DMS 273 (cell line): ENCODE measurements around the gene PTPRR.

Experiments
- DNase-seq: peaks from one replicate; lab custom pipeline; 2025; ENCODE audit not compliant: unreplicated experiment; lab: John Stamatoyannopoulos, UW

PTPRR gene, protein sequence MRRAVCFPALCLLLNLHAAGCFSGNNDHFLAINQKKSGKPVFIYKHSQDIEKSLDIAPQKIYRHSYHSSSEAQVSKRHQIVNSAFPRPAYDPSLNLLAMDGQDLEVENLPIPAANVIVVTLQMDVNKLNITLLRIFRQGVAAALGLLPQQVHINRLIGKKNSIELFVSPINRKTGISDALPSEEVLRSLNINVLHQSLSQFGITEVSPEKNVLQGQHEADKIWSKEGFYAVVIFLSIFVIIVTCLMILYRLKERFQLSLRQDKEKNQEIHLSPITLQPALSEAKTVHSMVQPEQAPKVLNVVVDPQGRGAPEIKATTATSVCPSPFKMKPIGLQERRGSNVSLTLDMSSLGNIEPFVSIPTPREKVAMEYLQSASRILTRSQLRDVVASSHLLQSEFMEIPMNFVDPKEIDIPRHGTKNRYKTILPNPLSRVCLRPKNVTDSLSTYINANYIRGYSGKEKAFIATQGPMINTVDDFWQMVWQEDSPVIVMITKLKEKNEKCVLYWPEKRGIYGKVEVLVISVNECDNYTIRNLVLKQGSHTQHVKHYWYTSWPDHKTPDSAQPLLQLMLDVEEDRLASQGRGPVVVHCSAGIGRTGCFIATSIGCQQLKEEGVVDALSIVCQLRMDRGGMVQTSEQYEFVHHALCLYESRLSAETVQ

DNA sequence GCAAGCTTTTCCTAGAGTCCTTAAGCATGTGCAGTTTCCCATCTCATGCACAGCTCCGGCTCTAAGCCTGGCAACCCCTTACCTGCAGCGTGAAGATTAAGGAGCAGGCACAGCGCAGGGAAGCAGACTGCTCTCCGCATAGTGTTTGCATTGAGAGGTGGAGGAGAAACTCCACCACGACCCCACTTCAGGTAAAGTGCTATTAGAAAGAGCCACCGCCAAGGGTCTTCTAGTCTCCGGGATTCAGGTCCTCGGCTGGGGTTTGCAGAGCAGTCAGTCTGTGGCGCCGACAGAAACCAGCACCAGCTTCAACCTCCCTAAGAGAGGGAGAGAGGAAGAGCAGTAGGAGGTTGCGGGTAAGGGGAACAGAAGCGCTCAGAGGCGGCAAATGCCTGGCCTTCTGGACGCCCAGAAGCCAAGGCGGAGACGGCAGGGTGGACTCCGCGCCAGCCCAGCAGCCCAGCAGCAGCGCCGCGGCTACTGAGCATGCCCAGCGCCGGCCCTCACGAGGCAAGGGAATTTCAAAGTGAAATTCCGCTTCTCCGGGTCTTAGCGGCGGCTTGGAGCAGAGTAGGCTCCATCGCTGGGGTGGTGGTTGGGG is at the start of gene PTPRR:
Gene PTPRR (minus strand): TSS at position 488 of the 601 bp plus-strand sequence. CDS start 348 bp downstream, at position 140.
- peak; percentile 63 for DNase-seq

DNA sequence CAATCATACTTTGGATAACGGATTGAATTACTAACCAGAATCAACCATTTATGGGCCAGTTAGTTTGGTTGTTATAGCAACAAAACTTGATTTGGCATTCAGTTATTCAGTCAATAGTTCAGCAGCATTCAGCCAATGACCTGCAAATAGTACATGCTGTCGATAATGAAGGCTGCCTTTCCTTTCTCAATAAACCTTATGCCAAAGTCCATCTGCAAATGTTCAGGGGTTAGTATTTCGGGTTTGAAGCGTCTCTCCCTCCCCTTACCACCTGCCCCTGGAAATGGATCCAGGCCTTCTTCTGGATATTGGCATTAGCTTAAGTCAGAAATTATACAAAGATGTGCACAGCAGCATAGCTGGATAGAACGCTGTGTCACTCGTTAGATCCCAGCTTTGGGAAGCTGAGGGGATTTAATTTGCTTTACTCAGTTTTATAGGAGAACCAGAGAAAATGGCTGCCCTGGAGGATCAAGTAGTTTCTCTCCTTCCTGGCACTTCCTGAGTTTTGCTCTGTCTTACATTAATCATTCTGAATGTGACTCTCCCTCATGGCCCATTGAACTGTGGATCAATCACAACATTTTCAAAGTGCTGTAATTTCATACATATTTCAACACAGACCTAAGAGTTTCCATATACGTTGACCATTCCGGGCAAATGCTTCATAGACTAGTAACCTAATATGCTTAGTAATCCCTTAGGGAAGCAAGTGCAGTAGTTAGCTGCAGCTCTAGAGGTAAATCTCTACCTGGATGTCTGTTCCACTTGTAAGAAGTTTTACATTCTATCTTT is 46.7 kb upstream of the PTPRR start:
- no peak for DNase-seq

DNA sequence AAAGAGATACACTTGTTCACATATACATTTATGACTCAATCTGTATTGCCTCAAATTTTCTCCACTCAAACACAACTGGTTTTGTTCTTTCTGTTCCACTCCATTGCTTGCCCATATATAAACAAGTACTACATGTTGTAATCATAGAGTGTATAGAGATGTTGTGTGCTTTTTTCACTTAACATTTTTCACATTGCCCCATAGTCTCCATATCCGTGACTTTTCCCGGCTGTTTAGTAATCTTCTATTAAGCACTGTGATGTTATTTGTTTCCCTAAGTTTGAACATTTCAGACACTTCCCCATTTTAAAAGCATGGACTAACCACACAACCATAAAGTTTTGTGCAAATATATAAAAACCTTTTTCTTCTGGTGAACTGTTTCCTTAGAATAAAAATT is 45.5 kb upstream of the PTPRR start:
- DNase-seq, result no peak

DNA sequence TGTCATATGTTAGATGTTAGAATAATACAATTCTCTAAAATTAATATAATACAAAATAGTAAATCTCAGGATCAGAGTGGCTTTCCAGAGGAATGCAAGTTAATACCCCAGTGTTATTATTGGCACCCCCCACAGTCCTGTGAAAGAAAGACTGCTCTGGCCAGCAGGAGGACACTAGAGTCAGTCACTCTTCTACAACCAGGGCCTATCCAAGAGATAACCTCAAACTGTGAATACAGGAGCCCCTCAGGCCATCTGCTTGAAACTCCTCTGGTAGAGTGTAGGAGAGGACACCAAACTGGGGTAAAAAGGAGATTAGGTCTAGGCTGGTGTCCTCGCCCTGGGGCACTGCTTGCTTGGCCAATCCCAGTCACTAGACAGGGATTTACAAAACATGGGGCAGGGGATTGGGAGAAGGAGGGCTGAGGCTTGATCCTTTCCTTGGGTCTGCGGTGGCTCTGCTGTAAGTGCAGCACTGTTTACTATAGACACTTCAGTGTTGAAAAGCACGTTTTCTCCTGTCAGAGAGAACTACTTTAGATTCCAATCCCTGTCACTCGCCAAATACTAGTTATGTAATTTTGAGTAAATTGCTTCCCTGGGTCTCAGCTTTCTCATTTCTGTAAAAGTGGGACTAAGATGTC is 44.5 kb upstream of the PTPRR start:
- no peak for DNase-seq

DNA sequence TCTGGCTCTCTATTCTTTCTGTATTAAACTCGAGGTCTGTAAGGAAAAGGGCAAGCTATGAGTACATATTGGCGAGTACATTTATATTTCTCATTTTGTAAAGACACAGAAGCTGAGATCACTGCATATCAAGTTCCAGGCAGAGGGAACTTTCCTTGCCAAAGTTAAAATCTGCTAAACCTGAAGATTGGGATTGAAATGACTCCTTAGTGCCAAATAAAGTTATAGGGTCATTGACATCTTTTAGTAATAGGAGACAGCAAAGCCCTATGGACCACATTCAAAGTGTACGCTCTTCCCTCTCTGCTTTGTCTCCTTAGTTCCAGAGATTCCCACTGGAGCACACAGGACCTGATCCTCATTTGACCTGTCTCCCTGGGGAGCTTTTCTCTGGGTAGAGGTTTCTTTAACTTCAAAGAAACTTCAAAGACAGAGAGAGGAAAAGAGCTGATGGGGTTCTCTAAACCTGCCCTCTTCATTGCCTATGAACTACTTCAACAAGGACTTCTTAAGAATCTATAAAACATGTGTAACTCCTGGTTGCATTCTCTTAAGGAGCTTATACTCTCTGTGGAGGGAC is 42.6 kb upstream of the PTPRR start:
- no peak for DNase-seq

DNA sequence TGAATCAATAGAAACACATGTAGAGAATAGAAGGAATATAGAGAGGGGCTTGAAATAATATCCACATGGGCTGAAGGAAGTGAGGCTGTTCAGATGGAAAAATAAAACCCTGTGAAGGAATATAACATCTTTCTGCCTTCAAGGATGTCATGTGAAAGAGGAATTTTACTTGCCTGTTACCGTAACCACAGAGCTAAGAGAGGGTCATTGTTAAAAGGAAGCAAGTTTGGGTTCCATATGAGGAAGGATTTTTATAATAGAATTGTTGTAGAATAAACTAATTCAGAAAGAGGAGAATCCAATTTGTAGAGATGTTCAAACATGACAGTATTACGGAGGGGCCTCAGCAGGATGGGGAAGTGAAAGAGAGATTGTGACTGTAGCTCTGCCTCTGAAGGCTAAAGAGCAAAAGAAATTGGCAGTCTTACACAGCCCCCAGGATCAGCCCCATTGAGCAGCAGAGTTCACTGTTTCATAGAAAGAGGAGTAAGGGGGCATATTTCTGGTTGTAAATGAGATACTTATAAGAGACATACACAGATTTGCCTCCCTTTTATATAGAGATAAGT is 41.8 kb upstream of the PTPRR start:
- no peak for DNase-seq

DNA sequence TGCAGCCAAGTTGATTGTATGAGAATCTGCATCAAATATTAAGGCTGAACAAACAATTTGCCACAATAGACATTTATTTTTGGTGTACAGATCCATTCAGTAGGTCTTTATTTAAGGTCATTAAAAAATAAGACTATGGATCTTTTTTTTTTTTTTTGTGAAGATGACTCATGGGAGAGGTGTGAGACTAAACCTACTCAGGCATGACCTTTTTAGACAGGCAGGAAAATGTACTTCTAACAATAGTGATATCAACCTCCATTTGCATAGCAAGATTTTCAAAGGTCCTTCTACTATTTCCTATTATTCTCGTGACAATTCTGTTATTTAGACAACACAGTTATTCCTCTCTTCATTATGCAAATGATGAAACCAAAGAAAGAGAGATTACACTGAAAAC is 39.9 kb upstream of the PTPRR start:
- DNase-seq, result no peak

DNA sequence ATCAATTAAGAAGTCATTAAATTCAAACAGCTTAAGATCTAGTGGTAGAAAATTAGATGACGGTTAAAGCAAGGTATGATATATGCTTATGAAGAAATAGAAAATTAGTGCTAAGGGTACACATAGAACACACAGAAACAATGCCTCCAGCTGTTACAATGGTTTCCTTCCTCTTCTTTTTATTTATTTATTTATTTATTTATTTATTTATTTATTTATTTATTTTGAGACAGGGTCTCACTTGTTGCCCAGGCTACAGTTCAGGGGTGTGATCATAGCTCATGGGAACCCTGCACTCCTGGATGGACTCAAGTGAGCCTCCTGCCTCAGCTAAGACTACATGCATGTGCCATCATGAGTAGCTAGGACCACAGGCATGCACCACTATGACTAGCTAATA is 34.9 kb upstream of the PTPRR start:
- no peak for DNase-seq

DNA sequence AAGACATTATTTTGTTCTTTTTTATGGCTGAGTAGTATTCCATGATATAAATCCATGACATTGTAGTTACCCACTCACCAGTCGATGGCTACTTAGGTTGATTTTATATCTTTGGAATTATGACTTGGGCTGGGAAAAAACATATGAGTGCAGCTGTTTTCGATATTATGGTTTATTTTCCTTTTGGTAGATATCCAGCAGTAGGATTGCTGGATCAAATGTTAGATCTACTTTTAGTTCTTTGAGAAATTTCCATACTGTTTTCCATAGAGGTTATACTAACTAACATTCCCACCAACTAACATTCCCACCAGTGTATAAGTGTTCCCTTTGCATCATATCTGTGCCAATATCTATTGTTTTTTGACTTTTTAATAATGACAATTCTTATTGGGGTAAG is 29.9 kb upstream of the PTPRR start:
- DNase-seq, result no peak

DNA sequence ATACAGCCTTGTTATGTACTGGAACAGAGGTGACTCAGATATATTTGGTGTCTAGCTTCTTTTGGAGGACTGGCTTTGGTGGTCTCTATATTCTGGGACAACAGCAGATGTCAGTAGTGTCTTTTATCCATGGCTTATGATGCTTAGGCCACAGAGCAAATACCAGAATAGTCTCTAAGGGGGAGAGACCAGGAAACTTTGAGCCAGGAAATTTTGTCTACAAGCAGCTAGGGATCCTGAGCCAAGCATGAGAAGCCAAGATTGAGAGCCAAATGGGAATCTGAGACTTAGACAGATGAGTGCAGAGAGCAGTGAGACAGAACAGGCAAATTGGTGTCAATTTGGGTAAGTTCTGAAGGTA is 28.4 kb upstream of the PTPRR start:
- no peak for DNase-seq

DNA sequence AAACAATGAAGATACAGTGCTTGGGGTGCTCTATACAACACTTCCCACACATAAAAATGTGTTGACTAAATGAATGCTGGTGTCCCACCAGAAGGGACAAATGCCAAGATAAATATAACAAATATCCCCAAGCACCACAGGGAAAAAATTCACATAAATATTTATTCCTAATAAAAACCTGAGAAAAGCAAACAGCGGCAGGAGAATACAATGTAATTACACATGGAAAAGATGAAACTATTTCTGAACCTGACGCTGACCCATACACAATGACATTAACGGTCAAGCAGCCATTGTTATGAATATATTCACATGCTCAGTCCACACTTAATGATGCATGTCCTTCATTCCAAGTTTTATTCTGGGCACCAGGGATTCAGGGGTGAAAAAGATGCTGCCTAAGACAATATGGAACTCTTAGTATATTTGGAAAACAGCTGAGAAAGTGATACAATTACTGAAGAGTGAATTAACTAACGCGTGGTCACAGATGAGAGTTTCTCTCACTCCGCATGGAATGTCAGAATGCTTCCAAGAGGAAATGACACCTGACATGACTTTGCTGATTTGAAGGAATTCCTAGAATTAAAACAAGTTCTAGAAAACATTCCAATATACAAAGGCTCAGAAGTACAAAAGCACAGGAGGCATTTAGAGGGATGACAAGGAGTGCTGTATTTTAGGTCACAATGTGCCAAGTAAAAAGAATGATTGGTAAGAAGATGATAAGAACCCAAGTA is 27.9 kb upstream of the PTPRR start:
- DNase-seq, result no peak

DNA sequence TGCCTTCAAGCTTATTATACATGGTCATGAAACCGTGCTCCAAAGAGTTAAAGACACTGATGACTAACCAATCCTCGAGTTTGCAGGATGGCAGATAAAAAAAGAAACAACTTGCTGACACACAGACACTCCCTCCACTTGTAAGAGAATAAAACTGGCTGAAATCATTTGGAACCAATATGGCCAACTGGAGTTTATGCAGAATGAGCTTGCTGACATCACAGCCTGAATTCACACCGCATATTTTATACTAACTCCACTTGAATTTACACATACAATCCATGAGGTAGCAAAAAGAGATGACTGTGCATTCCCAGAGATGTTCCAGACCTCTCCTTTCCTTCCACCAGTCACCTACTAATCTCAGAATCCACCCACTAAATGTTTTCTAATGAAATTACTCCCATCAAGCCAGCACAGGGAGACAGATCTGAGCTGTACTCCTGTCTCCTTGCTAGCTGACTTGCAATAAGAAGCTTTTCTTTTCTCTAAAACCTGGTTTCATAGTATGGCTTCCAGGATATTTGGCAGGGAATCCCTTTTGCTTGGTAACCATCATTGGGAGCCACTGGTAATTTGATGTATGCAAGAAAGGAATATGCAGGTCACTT is 15.8 kb upstream of the PTPRR start:
- no peak for DNase-seq

DNA sequence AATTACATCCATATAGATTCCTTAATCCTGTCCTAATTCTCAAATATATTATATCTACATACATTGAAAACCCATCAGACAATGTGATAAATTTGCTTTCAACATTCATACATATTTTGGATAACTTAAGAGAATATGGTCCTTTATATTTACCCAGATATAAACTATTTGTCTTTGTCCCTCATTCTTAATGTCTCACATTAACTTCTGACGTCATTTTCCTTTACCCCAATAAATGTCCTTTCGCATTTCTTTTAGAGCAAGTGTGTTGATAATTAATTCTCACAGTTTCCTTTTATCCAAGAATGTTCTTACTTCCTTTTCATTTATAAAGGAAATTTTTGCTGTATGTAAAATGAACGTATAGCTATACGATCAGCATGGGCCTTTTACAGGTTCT is 12.6 kb upstream of the PTPRR start:
- no peak for DNase-seq

DNA sequence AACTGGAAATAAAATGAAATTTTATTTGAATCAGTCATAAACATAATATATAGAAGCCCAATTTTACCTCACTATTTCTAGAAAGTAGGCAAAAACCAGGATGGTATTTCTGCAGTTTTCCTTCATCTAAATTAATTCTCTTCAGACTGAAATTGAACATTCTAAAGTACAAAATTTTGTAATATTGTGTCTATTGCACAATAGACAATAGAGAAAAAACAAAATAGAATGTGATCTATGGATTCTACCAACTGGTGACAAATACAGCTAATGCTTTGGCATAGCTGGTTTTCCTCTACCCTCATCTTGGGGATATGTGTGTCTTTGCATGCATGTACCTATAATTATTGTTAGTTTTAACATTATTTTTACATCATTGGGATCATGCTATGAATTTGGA is 8.5 kb upstream of the PTPRR start:
- DNase-seq, result no peak

DNA sequence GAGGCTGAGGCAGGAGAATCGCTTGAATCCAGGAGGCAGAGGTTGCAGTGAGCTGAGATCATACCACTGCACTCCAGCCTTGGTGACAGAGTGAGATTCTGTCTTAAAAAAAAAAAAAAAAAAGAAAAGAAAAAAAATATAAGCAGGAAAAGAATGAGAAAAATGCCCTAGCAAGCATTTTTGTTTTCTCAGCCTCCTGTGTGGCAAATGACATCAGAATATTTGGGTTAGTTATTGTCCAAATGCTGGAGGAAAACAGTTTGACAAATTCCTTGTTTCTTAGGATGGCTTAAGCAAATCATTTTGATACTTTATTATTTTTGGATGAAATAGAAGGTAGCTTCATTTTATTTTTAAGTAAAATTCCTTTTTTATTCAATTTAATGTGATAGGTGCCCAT is 7.5 kb upstream of the PTPRR start:
- no peak for DNase-seq

DNA sequence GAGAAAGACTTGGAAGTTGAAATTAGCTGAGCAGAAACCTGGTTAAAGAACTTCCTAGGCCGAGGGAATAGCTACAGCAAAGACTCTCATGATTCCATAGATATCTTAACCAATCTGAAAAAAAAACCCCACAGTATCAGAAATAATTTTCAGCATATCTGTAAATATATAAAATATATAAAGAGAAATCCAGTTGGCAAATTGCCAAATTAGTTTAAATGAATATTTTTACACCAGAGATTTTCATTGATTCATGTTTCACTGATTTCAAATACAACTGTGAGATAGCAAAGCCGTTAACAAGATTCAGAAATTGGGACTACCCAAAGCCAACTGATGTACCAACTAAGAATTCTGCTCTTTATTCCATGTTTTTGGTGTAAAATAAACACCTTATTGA is 6.8 kb upstream of the PTPRR start:
- DNase-seq, result no peak

DNA sequence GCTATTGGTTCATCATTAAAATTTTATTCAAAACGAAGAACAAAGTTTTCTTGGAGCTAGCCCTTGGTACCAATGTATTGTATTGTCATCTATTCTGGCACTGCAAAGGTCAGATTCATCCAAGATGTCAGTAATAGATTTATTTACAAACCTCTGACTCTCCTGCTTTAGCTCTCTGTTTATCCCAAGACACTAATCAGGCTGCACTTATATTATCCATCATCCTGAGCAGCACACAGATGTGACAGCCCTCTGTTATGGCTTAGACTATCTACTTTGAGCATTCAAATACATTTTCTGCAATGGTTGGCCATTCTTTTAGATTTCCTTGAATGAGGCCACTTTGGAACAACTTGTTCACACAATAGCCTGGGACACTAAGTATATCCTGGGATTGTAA is 5.0 kb upstream of the PTPRR start:
- no peak for DNase-seq

DNA sequence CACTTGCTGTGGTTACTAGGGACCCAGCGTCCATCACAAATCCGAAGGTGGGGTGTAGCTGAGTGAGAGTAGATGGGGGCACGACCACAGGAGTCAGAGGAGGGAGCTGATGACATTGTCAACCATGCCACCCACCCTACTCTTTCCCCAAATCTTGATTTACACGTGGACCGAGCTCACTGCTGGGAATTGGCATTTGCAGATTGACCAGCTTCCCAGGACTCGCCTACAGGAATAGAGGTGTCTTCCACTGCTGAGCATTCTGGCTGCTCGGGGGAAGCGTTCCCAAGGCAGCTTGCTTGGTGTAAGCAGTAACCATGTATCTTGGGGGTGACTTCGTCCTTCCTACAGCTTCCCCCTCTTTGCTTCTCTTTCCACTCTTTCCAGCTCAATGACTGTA is 353 bp upstream of the PTPRR start:
- DNase-seq, result no peak

DNA sequence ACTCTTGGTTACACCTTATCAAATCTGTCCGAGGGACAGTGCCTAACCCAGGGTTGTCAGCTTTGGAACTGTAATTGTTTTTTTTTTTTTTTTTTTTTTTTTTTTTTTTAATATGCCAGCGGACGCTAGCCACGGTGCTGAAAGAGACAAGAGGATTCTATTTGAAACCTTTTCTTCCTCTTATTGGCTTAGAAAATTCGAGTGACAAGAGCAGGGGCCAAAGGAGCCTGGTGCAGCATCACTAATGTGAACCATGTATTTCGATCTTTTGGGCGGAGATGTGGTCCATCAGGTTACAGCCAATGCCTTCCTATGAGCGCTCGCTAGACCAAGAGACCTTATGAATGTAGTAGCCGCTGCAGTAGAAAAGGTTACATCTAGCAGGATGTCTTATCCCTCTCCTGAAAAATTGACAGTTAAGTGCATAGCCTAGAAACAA is 922 bp downstream of the PTPRR start:
- peak; percentile 2 for DNase-seq
